UCSD-AML1 (cell line): ENCODE data around the gene ADGRB3.

Experiments
- DNase-seq: peaks from one replicate; lab custom pipeline; 2025; ENCODE audit not compliant: unreplicated experiment; lab: John Stamatoyannopoulos, UW

The ADGRB3 gene

GRCh38 chr6:68701159-68701558 lies 66.1 kb downstream of the ADGRB3 start:
- DNase-seq, result no peak

GRCh38 chr6:68704485-68704884 lies 69.4 kb downstream of the ADGRB3 start:
- DNase-seq, result no peak

GRCh38 chr6:68709091-68709490 lies 74.0 kb downstream of the ADGRB3 start:
- DNase-seq, result no peak

- no peak for DNase-seq
Observed at GRCh38 chr6:68709882-68710281, 74.8 kb downstream of the ADGRB3 start.

GRCh38 chr6:68710496-68710895 lies 75.4 kb downstream of the ADGRB3 start:
- DNase-seq, result no peak

- DNase-seq, result no peak
Observed at GRCh38 chr6:68710916-68711315, 75.8 kb downstream of the ADGRB3 start.

- no peak for DNase-seq
Observed at GRCh38 chr6:68711386-68712000, 76.4 kb downstream of the ADGRB3 start.

- DNase-seq, result no peak
Observed at GRCh38 chr6:68716620-68717019, 81.5 kb downstream of the ADGRB3 start.

- no peak for DNase-seq
Observed at GRCh38 chr6:68718385-68719073, 83.4 kb downstream of the ADGRB3 start.

GRCh38 chr6:68719761-68720160 lies 84.7 kb downstream of the ADGRB3 start:
- no peak for DNase-seq

GRCh38 chr6:68722891-68723527 lies 87.9 kb downstream of the ADGRB3 start:
- DNase-seq, result no peak

- no peak for DNase-seq
Observed at GRCh38 chr6:68724060-68724459, 89.0 kb downstream of the ADGRB3 start.

- DNase-seq, result no peak
Observed at GRCh38 chr6:68726337-68726736, 91.3 kb downstream of the ADGRB3 start.

GRCh38 chr6:68726992-68727391 lies 91.9 kb downstream of the ADGRB3 start:
- DNase-seq, result no peak

GRCh38 chr6:68727699-68728098 lies 92.6 kb downstream of the ADGRB3 start:
- DNase-seq, result no peak

GRCh38 chr6:68728159-68728979 lies 93.3 kb downstream of the ADGRB3 start:
- DNase-seq, result no peak

GRCh38 chr6:68729377-68729903 lies 94.4 kb downstream of the ADGRB3 start:
- DNase-seq, result no peak

GRCh38 chr6:68730291-68731054 lies 95.4 kb downstream of the ADGRB3 start:
- no peak for DNase-seq

- DNase-seq, result no peak
Observed at GRCh38 chr6:68732423-68732822, 97.3 kb downstream of the ADGRB3 start.

GRCh38 chr6:68735866-68736265 lies 100.8 kb downstream of the ADGRB3 start:
- no peak for DNase-seq

- DNase-seq, result no peak
Observed at GRCh38 chr6:68737061-68737460, 102.0 kb downstream of the ADGRB3 start.
